Activated B cell treated with CpG ODN at 0.5 μM for 24 hours (primary cell): ENCODE measurements around the gene CORO7. TPM values are rescaled to one million over a fixed set of nuclear protein-coding genes. Genes with fewer than 3 reads are reported as not detected.

Experiments used
- ATAC-seq: fragments of 200-7000 bp; cut with Tn5 transposase; one replicate; pipeline ENCODE4 v1.10.0; 2021; ENCODE audit warnings: low read depth, mild to moderate bottlenecking, moderate library complexity
- CTCF ChIA-PET: fragments of 350-600 bp; sonication (Branson Sonifier 250); formaldehyde crosslinking; loops from one replicate; lab custom pipeline; 2021; ENCODE audit warnings: antibody characterized with exemption; lab: Charles Lee
- POLR2A ChIA-PET: fragments of 350-600 bp; sonication (Branson Sonifier 250); formaldehyde crosslinking; loops from one replicate; lab custom pipeline; 2021; ENCODE audit warnings: antibody characterized with exemption; lab: Charles Lee
- DNase-seq: peaks from one replicate; pipeline ENCODE4 v3.0.0; 2022
- H3K27ac Mint-ChIP-seq: one replicate; pipeline ENCODE4 v1.8.0; 2020; ENCODE audit warnings: mixed read lengths
- H3K27me3 Mint-ChIP-seq: one replicate; pipeline ENCODE4 v1.8.0; 2021; ENCODE audit warnings: mixed read lengths
- H3K36me3 Mint-ChIP-seq: one replicate; pipeline ENCODE4 v1.8.0; 2021; ENCODE audit warnings: low read depth, mixed read lengths
- H3K4me1 Mint-ChIP-seq: one replicate; pipeline ENCODE4 v1.8.0; 2021; ENCODE audit warnings: mixed read lengths
- H3K4me3 Mint-ChIP-seq: one replicate; pipeline ENCODE4 v1.8.0; 2020; ENCODE audit warnings: mild to moderate bottlenecking, mixed read lengths
- H3K9me3 Mint-ChIP-seq: one replicate; pipeline ENCODE4 v1.8.0; 2020; ENCODE audit warnings: mixed read lengths
- intact Hi-C: fragments of 100-400 bp; cut with micrococcal nuclease; formaldehyde crosslinking; loops from one replicate; pipeline ENCODE4 v1.15.1; 2024
- total RNA-seq: library from RNA; stranded (reverse); gene quantifications from 2 replicates; pipeline ENCODE4 v1.2.3, GENCODE V29; 2022
- TF ChIP-seq, protein P1 (sequence below): fragments of 200-600 bp; IDR thresholded peaks from one replicate; pipeline ENCODE4 v1.8.0; 2022; ENCODE audit warnings: antibody characterized with exemption, mild to moderate bottlenecking

The CORO7 gene
- total RNA-seq, 1 donor from 2014 or later: 86.6 TPM

DNA sequence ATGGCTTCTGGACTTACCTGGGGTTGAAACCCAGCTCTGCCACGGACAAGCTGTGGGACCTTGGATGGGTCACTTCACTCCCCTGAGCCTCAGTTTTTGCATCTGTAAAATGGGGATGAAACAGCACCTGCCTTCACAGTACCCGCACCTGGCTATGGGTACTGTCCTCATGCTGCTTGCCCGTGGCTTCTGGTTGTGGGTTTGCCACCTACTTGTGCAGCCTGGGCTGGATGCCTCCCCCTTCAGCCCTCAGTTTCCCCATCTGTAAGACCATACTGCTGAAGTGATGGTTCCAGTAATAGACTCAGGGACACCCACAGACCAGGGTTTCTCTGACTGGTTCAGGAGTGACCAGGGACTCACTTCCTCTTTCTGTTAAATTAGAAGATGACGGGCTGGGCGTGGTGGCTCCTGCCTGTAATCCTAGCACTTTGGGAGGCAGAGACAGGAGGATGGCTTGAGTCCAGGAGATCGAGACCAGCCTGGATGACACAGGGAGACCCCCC is 91.1 kb downstream of the CORO7 start:
- no peak for DNase-seq
- intact Hi-C loops: no loop called here
- Mint-ChIP-seq H3K9me3 (no peaks in the 10 kb centered on the region), H3K27ac (no peak overlapping the region), H3K27me3 (no peaks in the 10 kb centered on the region), H3K4me1 (peaks cover 13% of the 10 kb centered on the region), H3K4me3 (no peak overlapping the region), H3K36me3 (no peaks in the 10 kb centered on the region)
- ChIA-PET POLR2A (interaction anchor here (0.7 to 1.6 kb wide), 2 partner anchors 18 to 961 kb away, joined by 4 to 5 read pairs; no protein-coding TSS in a partner anchor), CTCF (interaction anchor here (4.0 kb wide), 1 partner anchor 15 kb away, joined by 35 read pairs; no protein-coding TSS in a partner anchor)
- no peak for ATAC-seq
- TF ChIP-seq, protein P1, sequence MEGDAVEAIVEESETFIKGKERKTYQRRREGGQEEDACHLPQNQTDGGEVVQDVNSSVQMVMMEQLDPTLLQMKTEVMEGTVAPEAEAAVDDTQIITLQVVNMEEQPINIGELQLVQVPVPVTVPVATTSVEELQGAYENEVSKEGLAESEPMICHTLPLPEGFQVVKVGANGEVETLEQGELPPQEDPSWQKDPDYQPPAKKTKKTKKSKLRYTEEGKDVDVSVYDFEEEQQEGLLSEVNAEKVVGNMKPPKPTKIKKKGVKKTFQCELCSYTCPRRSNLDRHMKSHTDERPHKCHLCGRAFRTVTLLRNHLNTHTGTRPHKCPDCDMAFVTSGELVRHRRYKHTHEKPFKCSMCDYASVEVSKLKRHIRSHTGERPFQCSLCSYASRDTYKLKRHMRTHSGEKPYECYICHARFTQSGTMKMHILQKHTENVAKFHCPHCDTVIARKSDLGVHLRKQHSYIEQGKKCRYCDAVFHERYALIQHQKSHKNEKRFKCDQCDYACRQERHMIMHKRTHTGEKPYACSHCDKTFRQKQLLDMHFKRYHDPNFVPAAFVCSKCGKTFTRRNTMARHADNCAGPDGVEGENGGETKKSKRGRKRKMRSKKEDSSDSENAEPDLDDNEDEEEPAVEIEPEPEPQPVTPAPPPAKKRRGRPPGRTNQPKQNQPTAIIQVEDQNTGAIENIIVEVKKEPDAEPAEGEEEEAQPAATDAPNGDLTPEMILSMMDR: no peak

DNA sequence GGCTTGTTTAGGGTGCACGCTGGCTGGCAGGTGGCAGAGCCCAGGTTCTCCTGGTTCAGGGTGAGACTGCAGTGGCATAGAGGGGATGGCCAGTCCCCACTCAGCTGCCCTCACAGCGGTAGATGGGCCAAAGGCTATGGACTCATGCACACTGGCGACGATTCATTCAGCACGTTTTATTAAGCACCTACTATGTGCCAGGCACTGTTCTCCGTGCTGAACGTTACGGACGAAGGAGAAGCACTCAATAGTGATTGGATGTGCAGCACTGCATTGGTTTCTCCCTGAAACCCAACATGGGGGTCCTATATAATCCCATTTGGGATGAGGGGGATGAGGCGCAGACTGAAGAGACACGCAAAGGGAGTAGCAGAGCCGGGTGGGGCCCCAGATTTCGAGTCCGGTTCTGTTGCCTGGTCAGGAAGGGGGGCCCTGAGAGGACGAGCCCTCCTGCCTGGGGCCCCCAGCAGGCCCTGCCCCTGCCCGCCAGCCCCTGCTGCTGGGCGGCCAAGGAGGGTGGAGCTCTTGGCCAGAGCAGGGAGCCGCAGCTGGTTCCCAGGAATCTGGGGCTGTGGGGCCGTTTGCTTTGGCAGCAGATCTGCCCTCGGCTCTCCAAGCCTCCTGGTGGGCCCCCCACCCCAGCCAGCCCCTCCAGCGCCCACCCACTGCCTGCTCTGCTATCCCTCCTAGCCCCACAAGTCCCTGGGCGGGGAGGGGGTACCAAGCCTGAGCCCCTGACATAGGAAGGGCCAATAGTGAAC is 91.7 kb downstream of the CORO7 start:
- Mint-ChIP-seq H3K27ac (no peak overlapping the region), H3K36me3 (no peaks in the 10 kb centered on the region), H3K4me1 (peaks cover 15% of the 10 kb centered on the region), H3K4me3 (no peak overlapping the region), H3K9me3 (no peaks in the 10 kb centered on the region), H3K27me3 (no peaks in the 10 kb centered on the region)
- ATAC-seq: no peak
- ChIA-PET CTCF (no interaction called here), POLR2A (interaction anchor here (1.6 kb wide), 1 partner anchor 17 kb away, joined by 4 read pairs; no protein-coding TSS in a partner anchor)
- TF ChIP-seq, protein P1: no peak
- intact Hi-C loops: no loop called here
- DNase-seq: no peak

DNA sequence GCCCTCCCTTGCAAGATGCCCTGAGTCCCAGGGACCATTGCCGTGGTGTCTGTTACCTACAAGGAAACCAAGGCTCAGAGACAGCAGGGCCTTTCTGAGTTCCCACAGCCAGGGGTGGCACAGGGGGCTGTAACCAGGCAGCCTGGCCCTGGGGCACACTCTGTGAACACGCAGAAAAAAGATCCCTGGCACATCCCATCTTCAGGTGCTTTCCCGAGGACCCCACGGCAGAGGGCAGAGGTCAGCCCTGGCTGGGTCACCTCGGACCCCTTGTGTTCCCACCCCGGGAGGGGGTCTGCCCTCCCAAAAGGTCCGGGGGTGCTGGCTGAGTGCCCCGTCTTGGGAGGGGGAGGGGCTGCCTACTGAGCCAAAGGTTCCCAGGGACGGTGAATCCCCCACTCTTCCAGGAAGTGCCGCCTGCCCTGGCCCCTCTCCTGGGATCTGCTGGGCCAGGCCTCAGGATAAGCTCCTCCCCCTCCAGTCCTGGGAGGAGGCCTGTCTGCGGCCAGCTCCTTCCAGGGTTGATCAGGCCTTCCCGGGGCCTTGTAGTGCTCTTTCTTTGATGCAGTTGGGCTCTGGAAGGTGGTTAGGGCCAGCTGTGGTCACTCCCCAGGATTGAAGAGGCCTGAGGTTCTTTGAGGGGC is 92.4 kb downstream of the CORO7 start:
- DNase-seq (no peak), ATAC-seq (no peak)
- Mint-ChIP-seq H3K27ac (no peak overlapping the region), H3K36me3 (no peaks in the 10 kb centered on the region), H3K4me1 (peaks cover 22% of the 10 kb centered on the region), H3K4me3 (no peak overlapping the region), H3K9me3 (no peaks in the 10 kb centered on the region), H3K27me3 (no peaks in the 10 kb centered on the region)
- TF ChIP-seq, protein P1: no peak
- ChIA-PET POLR2A (interaction anchor here (1.6 kb wide), 1 partner anchor 16 kb away, joined by 4 read pairs; no protein-coding TSS in a partner anchor), CTCF (interaction anchor here (0.9 kb wide), 1 partner anchor 15 kb away, joined by 3 read pairs; no protein-coding TSS in a partner anchor)
- intact Hi-C loops: no loop called here

DNA sequence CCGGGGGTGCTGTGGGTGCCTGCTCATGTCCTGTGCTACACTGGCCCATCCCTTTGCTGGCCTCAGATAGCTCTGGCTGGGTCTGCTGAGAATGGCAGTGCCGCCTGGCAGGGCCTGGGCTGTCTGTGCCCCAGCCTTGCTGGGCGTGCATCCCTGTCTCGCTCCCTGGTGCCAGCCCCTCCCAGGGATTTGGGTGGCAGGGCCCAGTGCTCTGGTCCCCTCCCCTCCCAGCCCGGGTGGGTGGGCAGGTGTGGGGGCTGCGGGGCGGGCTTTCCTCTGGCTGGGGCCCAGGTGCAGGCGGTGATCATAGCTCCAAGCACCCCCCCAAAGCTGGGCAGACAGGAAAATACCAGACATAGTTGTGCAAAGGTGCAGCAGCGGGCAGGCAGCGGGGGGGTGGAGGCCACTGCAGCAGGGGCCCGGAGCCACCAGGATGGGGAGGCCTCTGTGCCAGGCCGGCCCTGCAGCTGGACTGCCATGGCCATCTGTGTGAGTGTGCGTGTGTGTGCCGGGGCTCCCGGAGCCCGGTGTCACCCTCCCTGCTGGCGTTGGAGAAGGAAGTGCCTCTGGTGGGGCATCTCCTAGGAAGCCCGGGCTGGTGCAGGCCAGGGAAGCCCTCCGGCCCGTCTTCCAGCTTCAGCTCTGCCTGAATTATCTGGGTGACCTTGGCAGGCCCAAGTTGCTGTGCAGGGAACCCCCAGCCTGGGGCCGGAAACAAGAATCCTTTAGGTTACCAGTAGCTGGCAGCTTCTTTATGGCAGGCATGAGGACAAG is 93.1 kb downstream of the CORO7 start:
- H3K27ac Mint-ChIP-seq: no peak overlapping the region
- TF ChIP-seq, protein P1: no peak
- CTCF ChIA-PET: interaction anchor here (0.9 to 1.1 kb wide), 2 partner anchors 13 to 14 kb away, joined by 3 read pairs; no protein-coding TSS in a partner anchor
- H3K4me3 Mint-ChIP-seq: no peak overlapping the region
- intact Hi-C loops: no loop called here
- DNase-seq (no peak), ATAC-seq (no peak)
- H3K27me3 Mint-ChIP-seq: peaks cover 2% of the 10 kb centered on the region
- no peaks in the 10 kb centered on the region for H3K36me3 Mint-ChIP-seq
- H3K9me3 Mint-ChIP-seq: no peaks in the 10 kb centered on the region
- POLR2A ChIA-PET: interaction anchor here (0.7 kb wide), 1 partner anchor 15 kb away, joined by 4 read pairs; no protein-coding TSS in a partner anchor
- peaks cover 20% of the 10 kb centered on the region for H3K4me1 Mint-ChIP-seq
